Lung (tissue), 12 donors: ENCODE results near the gene ATF2. TPM values are rescaled to one million over a fixed set of nuclear protein-coding genes. Genes with fewer than 3 reads are reported as not detected.
A peak's percentile ranks its signal among the peaks of the same experiment; 100 is the strongest.

ENCODE experiments used
- ATAC-seq: fragments of 200-7000 bp; cut with Tn5 transposase; one replicate; pipeline ENCODE4 v1.9.1; 2020; ENCODE audit warnings: moderate number of reproducible peaks; ENCODE audit not compliant: insufficient read depth, low FRiP score
- DNase-seq, 3 donors: peaks; one replicate each; pipeline ENCODE4 v3.0.0-alpha.2; 2013 to 2017
- H3K27ac ChIP-seq, 2 donors: one replicate each; pipeline ENCODE4 v1.5.1; 2013; ENCODE audit warnings: mild to moderate bottlenecking in 2 of 2, moderate library complexity in 2 of 2, control low read depth in 1 of 2, inconsistent platforms in 1 of 2, low read depth in 1 of 2, low read length in 1 of 2
- H3K27me3 ChIP-seq, 3 donors: one replicate each; pipeline ENCODE4 v1.5.1; 2013; ENCODE audit warnings: low read length in 2 of 3; ENCODE audit not compliant: control insufficient read depth in 3 of 3, insufficient read depth in 3 of 3
- H3K36me3 ChIP-seq, 4 donors: one replicate each; pipeline ENCODE4 v1.5.1; 2013; ENCODE audit warnings: low read length in 4 of 4, mild to moderate bottlenecking in 1 of 4, moderate library complexity in 1 of 4; ENCODE audit not compliant: control insufficient read depth in 4 of 4, insufficient read depth in 4 of 4
- H3K4me1 ChIP-seq, 5 donors: one replicate each; pipeline ENCODE4 v1.5.1; 2013; ENCODE audit warnings: low read length in 5 of 5, mild to moderate bottlenecking in 2 of 5, moderate library complexity in 1 of 5; ENCODE audit not compliant: control insufficient read depth in 5 of 5, insufficient read depth in 5 of 5
- H3K4me3 ChIP-seq: one replicate; pipeline ENCODE4 v1.5.1; 2013; ENCODE audit warnings: mild to moderate bottlenecking, control low read depth, moderate library complexity
- H3K9ac ChIP-seq, 2 donors: one replicate each; pipeline ENCODE4 v1.5.1; 2013; ENCODE audit warnings: low read length in 2 of 2, control low read depth in 1 of 2; ENCODE audit not compliant: insufficient read depth in 1 of 2
- H3K9me3 ChIP-seq, 4 donors: one replicate each; pipeline ENCODE4 v1.5.1; 2013; ENCODE audit warnings: low read length in 3 of 4, mild to moderate bottlenecking in 1 of 4, moderate library complexity in 1 of 4; ENCODE audit not compliant: control insufficient read depth in 4 of 4, insufficient read depth in 3 of 4
- CTCF ChIP-seq: IDR thresholded peaks from 2 replicates; pipeline ENCODE4 v1.5.1; 2012; ENCODE audit warnings: mild to moderate bottlenecking; ENCODE audit errors: control extremely low read depth, extremely low read depth
- WGBS, 2 donors: extraction: QIAGEN DNeasy Blood & Tissue Kit; methylation state at CpG; one replicate each; pipeline ENCODE4 v1.1.7; 2013; 5-methylcytosine and 5-hydroxymethylcytosine counted together
- polyA plus RNA-seq, 2 donors: library from polyadenylated mRNA; stranded (reverse); fragments of 200-250 nt; gene quantifications; one replicate each; pipeline ENCODE4 v1.2.1, GENCODE V29; 2013
- total RNA-seq, 2 donors: library from RNA; depleted of rRNA in 1 of 2; stranded (reverse); fragments of >200 nt in 1 of 2; gene quantifications; one replicate each; pipeline ENCODE4 v1.2.1, GENCODE V29; 2014 to 2021
- donor health status: control.
- donor health status: control.
- donor health status: Bipolar disorder and iron deficiency.
- donor health status: healthy.
- donor health status: DM: yes; HTN: yes; CAD: no.

ATF2 gene
- total and polyA plus RNA-seq, 4 donors = 16.3 to 92.7 (median 30.2) TPM

GRCh38 chr2:175156534-175156933 lies 11.5 kb downstream of the ATF2 start:
- WGBS, 2 donors = 65 to 81% methylated on average over 5 of the region's 5 CpGs
- Histone ChIP-seq H3K9ac (no peak overlapping the region), H3K27me3 (no peaks in the 10 kb centered on the region), H3K4me1 (peaks cover 0 to 14% (median 0%) of the 10 kb centered on the region in 5 donors), H3K4me3 (no peak overlapping the region), H3K36me3 (peaks cover 0 to 8% (median 0%) of the 10 kb centered on the region in 4 donors), H3K27ac (no peak overlapping the region), H3K9me3 (no peaks in the 10 kb centered on the region)
- TF ChIP-seq CTCF = no peak
- no peak for ATAC-seq
- peak; percentile 26 to 39 (median 26) for DNase-seq

- Histone ChIP-seq H3K27ac (no peak overlapping the region), H3K9ac (no peak overlapping the region), H3K4me3 (no peak overlapping the region), H3K36me3 (peaks cover 0 to 10% (median 3%) of the 10 kb centered on the region in 4 donors), H3K27me3 (no peaks in the 10 kb centered on the region), H3K4me1 (peaks cover 0 to 16% (median 0%) of the 10 kb centered on the region in 5 donors), H3K9me3 (no peaks in the 10 kb centered on the region)
- DNase-seq (no peak), ATAC-seq (no peak)
- TF ChIP-seq CTCF = no peak
These were observed 13.3 kb downstream of the ATF2 start for GRCh38 chr2:175154661-175155082.

DNA sequence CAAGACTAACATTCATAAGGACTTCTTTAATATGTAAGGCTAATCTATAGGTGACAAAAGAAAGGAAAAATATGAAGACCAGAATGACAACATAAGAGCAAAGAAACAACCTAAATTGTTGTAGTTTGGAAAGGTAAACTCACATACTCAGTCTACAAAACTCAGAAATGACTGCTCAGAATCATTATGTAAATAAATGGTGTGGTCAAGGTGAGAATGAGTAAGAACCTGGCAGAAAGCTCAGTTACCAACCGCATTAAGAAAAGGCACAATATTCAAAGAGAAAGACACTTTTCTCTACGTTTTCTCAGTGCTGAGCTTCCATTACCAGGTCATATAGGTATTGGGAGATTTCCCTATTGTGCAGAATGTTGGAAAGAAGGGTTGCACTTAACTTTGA lies 15.8 kb downstream of the ATF2 start:
- no peak overlapping the region for H3K4me3 ChIP-seq
- ATAC-seq = no peak
- WGBS, 2 donors = 78 to 86% methylated on average over 2 of the region's 2 CpGs

More for the DNA sequence above, 15.8 kb downstream of the ATF2 start:
- Histone ChIP-seq H3K4me1 (peaks cover 0 to 28% (median 0%) of the 10 kb centered on the region in 5 donors), H3K36me3 (peaks cover 0 to 10% (median 4%) of the 10 kb centered on the region in 4 donors), H3K9ac (no peak overlapping the region), H3K27ac (no peak overlapping the region), H3K9me3 (no peaks in the 10 kb centered on the region), H3K27me3 (no peaks in the 10 kb centered on the region)
- no peak for TF ChIP-seq CTCF
- DNase-seq = no peak
